ENCODE measurements around the gene VPS25.

VPS25 gene

DNA sequence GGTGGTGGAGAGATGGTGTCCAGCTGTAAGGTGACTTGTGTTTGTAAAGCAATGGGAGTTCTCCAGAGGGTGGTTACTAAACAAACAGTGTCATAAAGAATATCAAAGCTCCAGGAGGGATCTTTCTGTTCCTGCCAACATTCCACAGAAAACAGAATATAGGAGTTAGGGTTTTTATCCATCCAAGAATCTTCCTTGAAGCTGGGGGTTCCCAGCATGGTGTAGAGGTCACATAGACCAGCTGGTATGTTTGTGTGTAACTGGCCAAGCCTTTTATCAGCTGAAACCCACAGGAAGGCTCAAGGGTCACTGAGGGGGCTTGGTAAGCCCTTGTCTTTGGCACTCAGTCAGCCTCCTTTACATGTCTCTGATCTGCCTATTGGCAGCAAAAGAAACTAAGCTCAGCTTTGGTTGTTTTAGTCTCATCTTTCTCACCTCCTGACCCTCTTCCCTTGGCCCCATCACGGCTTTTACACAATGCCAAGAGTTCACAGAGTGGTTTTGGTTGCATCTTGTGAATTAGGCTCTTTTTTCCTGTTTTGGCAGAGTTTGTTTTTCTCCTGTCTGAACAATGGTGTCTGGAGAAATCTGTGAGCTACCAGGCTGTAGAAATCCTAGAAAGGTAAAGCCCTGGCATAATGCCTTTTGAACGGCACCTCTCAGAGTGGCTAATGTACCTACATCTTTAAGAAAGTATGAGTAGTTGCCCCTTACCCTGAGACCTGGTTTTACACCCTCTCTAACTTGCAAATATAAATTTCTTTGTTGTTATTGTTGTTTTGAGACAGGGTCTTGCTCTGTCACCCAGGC is 30.0 kb downstream of the VPS25 start:
- H3K4me3 ChIP-seq (ENCODE audit: low read length), result no peak overlapping the region
- no peak overlapping the region for H3K9ac ChIP-seq (ENCODE audit: low read length)
- H2BK15ac ChIP-seq (replicated peaks; ENCODE audit: low read depth), result no peak overlapping the region
- no peak overlapping the region for H3K27ac ChIP-seq (ENCODE audit: low read depth, low read length)
- H3K79me1 ChIP-seq (ENCODE audit: low read length), result no peaks in the 10 kb centered on the region
- no peak for DNase-seq
- H3K56ac ChIP-seq (ENCODE audit: low read length), result no peak overlapping the region
- H3K4me2 ChIP-seq (ENCODE audit: low read length), result no peak overlapping the region
- H3K27me3 ChIP-seq (ENCODE audit: insufficient read depth, low read length, poor library complexity), result no peaks in the 10 kb centered on the region
- H3K4me1 ChIP-seq (ENCODE audit: control insufficient read depth, low read depth, low read length), result no peaks in the 10 kb centered on the region
- no peak overlapping the region for H4K5ac ChIP-seq (ENCODE audit: low read length)
- H3K18ac ChIP-seq (ENCODE audit: low read length), result no peak overlapping the region
- no peaks in the 10 kb centered on the region for H3K36me3 ChIP-seq (ENCODE audit: control insufficient read depth, insufficient read depth, low read length)
- no peak overlapping the region for H3K23ac ChIP-seq (ENCODE audit: low read length)
- no CpG with 5 or more reads among the region's 2 CpGs for WGBS (ENCODE audit: extremely low coverage, insufficient coverage, low lambda C conversion rate)
- H4K8ac ChIP-seq (ENCODE audit: low read depth, low read length), result no peak overlapping the region
- no peaks in the 10 kb centered on the region for H3K79me2 ChIP-seq (ENCODE audit: control insufficient read depth, insufficient read depth, low read length)
- no peak overlapping the region for H2BK120ac ChIP-seq (ENCODE audit: low read depth, low read length)
- no peak overlapping the region for H3K4ac ChIP-seq (ENCODE audit: low read depth, low read length)
- H2AK5ac ChIP-seq (ENCODE audit: low read length), result no peak overlapping the region
- H2BK5ac ChIP-seq (ENCODE audit: low read length), result no peak overlapping the region

DNA sequence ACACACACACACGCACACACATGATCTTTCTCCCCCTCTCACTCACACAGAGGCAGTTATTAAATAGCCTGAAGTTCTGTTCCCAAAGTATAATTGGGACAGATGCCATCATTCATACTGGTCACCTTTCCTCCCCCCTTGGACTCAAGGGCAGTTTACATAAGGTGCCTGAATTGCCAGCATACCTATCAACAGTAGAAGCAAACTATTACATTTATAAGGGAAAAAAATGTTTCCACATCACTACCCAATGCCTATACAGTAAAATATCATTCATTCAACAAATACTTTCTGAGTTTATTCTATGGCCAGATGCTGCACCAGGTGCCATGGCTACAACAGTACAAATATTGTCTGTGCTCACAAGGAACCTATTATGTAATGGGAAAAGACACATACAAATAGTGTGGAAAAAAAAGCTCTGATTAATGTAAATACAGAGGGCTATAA is 31.7 kb downstream of the VPS25 start:
- H3K23ac ChIP-seq (ENCODE audit: low read length), result no peak overlapping the region
- WGBS (ENCODE audit: extremely low coverage, insufficient coverage, low lambda C conversion rate), result no CpG with 5 or more reads among the region's 1 CpG
- H2BK15ac ChIP-seq (replicated peaks; ENCODE audit: low read depth), result no peak overlapping the region
- H3K4me3 ChIP-seq (ENCODE audit: low read length), result no peak overlapping the region
- H3K4me1 ChIP-seq (ENCODE audit: control insufficient read depth, low read depth, low read length), result no peaks in the 10 kb centered on the region
- H2BK120ac ChIP-seq (ENCODE audit: low read depth, low read length), result no peak overlapping the region
- no peaks in the 10 kb centered on the region for H3K79me1 ChIP-seq (ENCODE audit: low read length)
- H3K79me2 ChIP-seq (ENCODE audit: control insufficient read depth, insufficient read depth, low read length), result no peaks in the 10 kb centered on the region
- no peaks in the 10 kb centered on the region for H3K36me3 ChIP-seq (ENCODE audit: control insufficient read depth, insufficient read depth, low read length)
- H4K8ac ChIP-seq (ENCODE audit: low read depth, low read length), result no peak overlapping the region
- H3K27me3 ChIP-seq (ENCODE audit: insufficient read depth, low read length, poor library complexity), result no peaks in the 10 kb centered on the region
- H3K4me2 ChIP-seq (ENCODE audit: low read length), result no peak overlapping the region
- H2BK5ac ChIP-seq (ENCODE audit: low read length), result no peak overlapping the region
- H3K9ac ChIP-seq (ENCODE audit: low read length), result no peak overlapping the region
- H2AK5ac ChIP-seq (ENCODE audit: low read length), result no peak overlapping the region
- H3K4ac ChIP-seq (ENCODE audit: low read depth, low read length), result no peak overlapping the region
- no peak overlapping the region for H4K5ac ChIP-seq (ENCODE audit: low read length)
- H3K18ac ChIP-seq (ENCODE audit: low read length), result no peak overlapping the region
- no peak overlapping the region for H3K56ac ChIP-seq (ENCODE audit: low read length)
- no peak for DNase-seq
- no peak overlapping the region for H3K27ac ChIP-seq (ENCODE audit: low read depth, low read length)

DNA sequence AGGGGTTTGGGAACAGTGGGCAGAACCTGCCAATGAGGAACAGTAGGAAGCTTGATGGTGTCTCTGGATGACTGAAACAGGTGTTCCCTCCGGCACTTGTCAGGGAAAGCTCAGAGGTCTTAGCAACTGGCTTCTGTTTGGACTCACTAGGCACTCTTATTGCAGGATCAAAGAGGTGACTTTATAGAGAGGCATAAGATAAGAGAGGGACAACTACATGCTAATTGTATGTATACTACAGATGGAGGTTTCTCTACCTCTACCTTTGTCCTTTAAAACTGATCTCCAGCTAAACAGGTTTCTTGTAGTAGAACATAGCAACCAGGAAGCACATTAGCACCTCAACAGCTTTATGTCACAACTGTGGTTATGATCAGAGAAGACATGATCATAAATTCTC is 33.0 kb downstream of the VPS25 start:
- H4K5ac ChIP-seq (ENCODE audit: low read length), result no peak overlapping the region
- WGBS (ENCODE audit: extremely low coverage, insufficient coverage, low lambda C conversion rate), result no CpG with 5 or more reads among the region's 1 CpG
- H3K4me1 ChIP-seq (ENCODE audit: control insufficient read depth, low read depth, low read length), result no peaks in the 10 kb centered on the region
- no peak for DNase-seq
- H2AK5ac ChIP-seq (ENCODE audit: low read length), result no peak overlapping the region
- no peak overlapping the region for H2BK120ac ChIP-seq (ENCODE audit: low read depth, low read length)
- no peak overlapping the region for H3K23ac ChIP-seq (ENCODE audit: low read length)
- no peaks in the 10 kb centered on the region for H3K79me2 ChIP-seq (ENCODE audit: control insufficient read depth, insufficient read depth, low read length)
- H3K9ac ChIP-seq (ENCODE audit: low read length), result no peak overlapping the region
- H3K4ac ChIP-seq (ENCODE audit: low read depth, low read length), result no peak overlapping the region
- H3K79me1 ChIP-seq (ENCODE audit: low read length), result no peaks in the 10 kb centered on the region
- H3K4me3 ChIP-seq (ENCODE audit: low read length), result no peak overlapping the region
- no peak overlapping the region for H2BK15ac ChIP-seq (replicated peaks; ENCODE audit: low read depth)
- H2BK5ac ChIP-seq (ENCODE audit: low read length), result no peak overlapping the region
- no peaks in the 10 kb centered on the region for H3K27me3 ChIP-seq (ENCODE audit: insufficient read depth, low read length, poor library complexity)
- no peak overlapping the region for H3K18ac ChIP-seq (ENCODE audit: low read length)
- H3K36me3 ChIP-seq (ENCODE audit: control insufficient read depth, insufficient read depth, low read length), result no peaks in the 10 kb centered on the region
- no peak overlapping the region for H3K4me2 ChIP-seq (ENCODE audit: low read length)
- H3K56ac ChIP-seq (ENCODE audit: low read length), result no peak overlapping the region
- H3K27ac ChIP-seq (ENCODE audit: low read depth, low read length), result no peak overlapping the region
- no peak overlapping the region for H4K8ac ChIP-seq (ENCODE audit: low read depth, low read length)

DNA sequence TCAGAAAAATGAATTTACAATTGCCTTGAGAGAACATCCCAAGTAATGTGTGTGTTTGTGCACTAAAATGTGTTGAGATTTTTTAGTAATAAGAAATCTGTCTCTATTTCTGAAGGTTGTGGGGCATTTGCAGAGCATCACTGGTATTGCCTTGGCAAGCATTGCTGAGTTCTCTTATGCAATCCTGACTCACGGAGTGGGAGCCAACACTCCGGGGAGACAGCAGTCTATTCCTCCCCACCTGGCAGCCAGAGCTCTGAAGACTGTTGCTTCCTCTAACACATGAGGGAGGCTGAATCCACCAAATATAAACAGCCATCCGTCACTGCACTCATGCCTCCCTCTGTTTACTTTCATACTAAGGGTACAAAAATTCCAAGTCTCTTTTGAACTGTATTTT is 36.0 kb downstream of the VPS25 start:
- Histone ChIP-seq H2AK5ac (ENCODE audit: low read length) (no peak overlapping the region), H3K27ac (ENCODE audit: low read depth, low read length) (no peak overlapping the region), H3K79me1 (ENCODE audit: low read length) (no peaks in the 10 kb centered on the region), H3K18ac (ENCODE audit: low read length) (no peak overlapping the region), H3K4ac (ENCODE audit: low read depth, low read length) (no peak overlapping the region), H4K5ac (ENCODE audit: low read length) (no peak overlapping the region), H4K8ac (ENCODE audit: low read depth, low read length) (no peak overlapping the region), H3K23ac (ENCODE audit: low read length) (no peak overlapping the region), H3K79me2 (ENCODE audit: control insufficient read depth, insufficient read depth, low read length) (no peaks in the 10 kb centered on the region), H3K4me2 (ENCODE audit: low read length) (no peak overlapping the region), H3K4me1 (ENCODE audit: control insufficient read depth, low read depth, low read length) (no peaks in the 10 kb centered on the region), H3K56ac (ENCODE audit: low read length) (no peak overlapping the region), H2BK120ac (ENCODE audit: low read depth, low read length) (no peak overlapping the region), H2BK15ac (replicated peaks; ENCODE audit: low read depth) (no peak overlapping the region), H3K9ac (ENCODE audit: low read length) (no peak overlapping the region), H3K36me3 (ENCODE audit: control insufficient read depth, insufficient read depth, low read length) (peaks cover 4% of the 10 kb centered on the region), H3K4me3 (ENCODE audit: low read length) (no peak overlapping the region), H2BK5ac (ENCODE audit: low read length) (no peak overlapping the region), H3K27me3 (ENCODE audit: insufficient read depth, low read length, poor library complexity) (no peaks in the 10 kb centered on the region)
- no CpG with 5 or more reads among the region's 3 CpGs for WGBS (ENCODE audit: extremely low coverage, insufficient coverage, low lambda C conversion rate)
- DNase-seq, result no peak

DNA sequence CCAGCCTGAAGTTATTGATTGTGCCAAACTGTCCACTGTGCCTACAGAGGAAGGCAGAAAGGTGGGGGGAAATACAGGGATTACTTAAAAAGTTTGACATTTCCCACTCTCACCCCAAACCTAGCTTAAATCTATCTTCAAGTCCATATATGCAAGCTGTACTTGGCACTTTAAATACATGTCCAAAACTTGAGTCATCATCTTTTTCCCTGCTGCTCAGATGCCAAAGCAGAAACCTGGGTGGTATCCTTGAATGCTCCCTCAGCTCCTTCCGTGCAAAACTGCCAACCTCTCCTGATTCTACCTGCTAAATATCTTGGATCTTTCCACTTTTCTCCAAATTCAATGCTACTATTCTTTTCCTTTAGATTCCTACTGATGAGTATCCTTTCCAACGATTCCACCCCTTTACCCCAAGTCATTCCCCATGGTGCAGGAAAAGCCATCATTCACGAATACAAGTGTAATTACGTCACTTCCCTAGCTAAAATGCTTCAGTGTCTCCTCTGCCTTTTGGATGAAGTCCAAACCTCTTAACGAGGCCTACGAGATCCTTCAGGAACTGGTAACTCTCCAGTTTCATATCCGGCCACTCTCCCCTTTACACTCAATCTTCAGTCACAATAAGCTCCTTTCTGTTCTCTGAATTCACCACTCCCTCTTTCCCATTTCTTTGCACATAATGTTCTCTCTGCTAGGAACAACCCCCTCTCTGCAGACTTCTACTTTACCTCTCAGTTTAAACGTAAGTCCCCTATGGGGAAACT is 41.6 kb downstream of the VPS25 start:
- H3K79me1 ChIP-seq (ENCODE audit: low read length), result no peaks in the 10 kb centered on the region
- H3K4me2 ChIP-seq (ENCODE audit: low read length), result no peak overlapping the region
- H3K18ac ChIP-seq (ENCODE audit: low read length), result no peak overlapping the region
- H2AK5ac ChIP-seq (ENCODE audit: low read length), result no peak overlapping the region
- no peaks in the 10 kb centered on the region for H3K27me3 ChIP-seq (ENCODE audit: insufficient read depth, low read length, poor library complexity)
- no peak overlapping the region for H3K4ac ChIP-seq (ENCODE audit: low read depth, low read length)
- no peak overlapping the region for H3K27ac ChIP-seq (ENCODE audit: low read depth, low read length)
- H2BK5ac ChIP-seq (ENCODE audit: low read length), result no peak overlapping the region
- H3K79me2 ChIP-seq (ENCODE audit: control insufficient read depth, insufficient read depth, low read length), result no peaks in the 10 kb centered on the region
- no peak overlapping the region for H2BK120ac ChIP-seq (ENCODE audit: low read depth, low read length)
- H3K36me3 ChIP-seq (ENCODE audit: control insufficient read depth, insufficient read depth, low read length), result peaks cover 9% of the 10 kb centered on the region
- no peak overlapping the region for H4K5ac ChIP-seq (ENCODE audit: low read length)
- no peak overlapping the region for H4K8ac ChIP-seq (ENCODE audit: low read depth, low read length)
- H3K56ac ChIP-seq (ENCODE audit: low read length), result no peak overlapping the region
- H2BK15ac ChIP-seq (replicated peaks; ENCODE audit: low read depth), result no peak overlapping the region
- DNase-seq, result no peak
- no peak overlapping the region for H3K9ac ChIP-seq (ENCODE audit: low read length)
- no peak overlapping the region for H3K4me3 ChIP-seq (ENCODE audit: low read length)
- no peaks in the 10 kb centered on the region for H3K4me1 ChIP-seq (ENCODE audit: control insufficient read depth, low read depth, low read length)
- no CpG with 5 or more reads among the region's 8 CpGs for WGBS (ENCODE audit: extremely low coverage, insufficient coverage, low lambda C conversion rate)
- H3K23ac ChIP-seq (ENCODE audit: low read length), result no peak overlapping the region

Measured in mesendoderm (in vitro differentiated cells).